ENCODE results near the gene B4GALNT4. TPM values are rescaled to one million over a fixed set of nuclear protein-coding genes. Genes with fewer than 3 reads are reported as not detected.

B4GALNT4 gene
- total and polyA plus RNA-seq, 2 of the 8 experiments (the other 6 are each of a cell fraction or from before 2014, with no cell fraction given), result 40.9 to 76.3 TPM

DNA sequence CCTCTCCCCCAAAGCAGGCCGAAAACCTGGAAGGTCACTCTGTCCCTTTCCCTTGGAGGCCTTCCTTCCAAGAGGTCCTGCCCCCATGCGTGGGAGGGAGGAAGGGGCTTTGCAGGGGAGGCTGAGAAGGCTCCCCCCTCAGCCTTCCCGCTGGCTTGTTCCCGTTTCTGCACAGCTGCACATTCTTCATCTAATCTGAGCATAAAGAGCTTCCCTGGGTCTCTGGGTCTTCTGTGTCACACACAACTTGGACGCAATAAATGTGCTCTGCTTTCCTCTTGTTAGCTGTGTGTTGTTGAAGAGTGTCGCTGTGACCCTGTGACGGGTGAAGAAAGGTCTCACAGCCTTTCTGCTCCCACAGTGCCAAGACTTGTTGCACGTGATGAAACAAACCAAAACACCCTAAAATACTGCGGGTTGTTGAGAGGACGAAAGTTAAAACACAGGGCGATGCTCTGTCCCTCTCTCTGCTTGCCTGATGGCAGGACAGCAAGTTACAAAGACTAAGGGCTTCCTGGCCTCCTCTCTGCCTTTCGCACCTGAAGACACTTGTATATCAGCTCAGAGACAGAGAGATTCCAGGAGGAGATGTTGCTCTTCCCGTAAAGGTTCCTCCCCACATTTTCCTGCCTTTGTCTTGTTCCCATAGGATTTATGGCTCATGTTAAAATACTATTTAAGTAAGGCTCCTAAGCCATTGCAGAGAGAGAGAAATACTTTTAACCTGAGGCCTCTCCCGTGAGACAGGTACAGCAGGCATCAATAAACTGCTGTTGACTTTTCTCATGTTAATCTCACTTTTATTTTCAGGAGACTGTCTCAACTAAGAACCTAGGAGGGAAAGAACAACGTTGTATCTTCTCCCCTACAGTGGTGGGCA is 33.3 kb upstream of the B4GALNT4 start:
- no peak overlapping the region for H3K9ac ChIP-seq (replicated peaks in 1 of 4; ENCODE audit: extremely low read depth in 1 of 4, low read depth in 3 of 4, low read length in 3 of 4)
- CTCF ChIA-PET (ENCODE audit: partially characterized antibody), result interaction anchor here (1.0 to 1.6 kb wide), 2 partner anchors 30 to 86 kb away, joined by 3 to 5 read pairs; no protein-coding TSS in a partner anchor
- TF ChIP-seq SIN3A (conservative IDR thresholded peaks at IDR 0.05 in 1 of 2, IDR thresholded peaks at IDR 0.05 in 1 of 2; ENCODE audit: low read depth in 1 of 2, low read length in 2 of 2) (no peak), BCL11A (IDR thresholded peaks at IDR 0.05; ENCODE audit: low read depth in 2 of 2, low read length in 2 of 2) (no peak), SIRT6 (IDR thresholded peaks at IDR 0.05; ENCODE audit: low read length) (no peak), HDAC6 (IDR thresholded peaks at IDR 0.05; ENCODE audit: low read depth, low read length) (no peak), CTCF (IDR thresholded peaks at IDR 0.05; ENCODE audit: control extremely low read depth in 1 of 3, insufficient read depth in 1 of 3, low read depth in 1 of 3, low read length in 3 of 3) (no peak), NRF1 (IDR thresholded peaks at IDR 0.05; ENCODE audit: low read depth, low read length) (no peak), EP300 (IDR thresholded peaks at IDR 0.05; ENCODE audit: borderline replicate concordance in 1 of 2, low read depth in 2 of 2, low read length in 2 of 2) (no peak), EZH2 (IDR thresholded peaks at IDR 0.05; ENCODE audit: low read depth, low read length, severe bottlenecking) (no peak)

More for the DNA sequence above, 33.3 kb upstream of the B4GALNT4 start:
- H3K23me2 ChIP-seq (ENCODE audit: low read depth, low read length), result no peaks in the 10 kb centered on the region
- 0 out of 2 replicates have a peak overlapping the region, but pooled peaks have one; percentile 19 for H2BK15ac ChIP-seq (ENCODE audit: low read length)
- H2AFZ ChIP-seq (ENCODE audit: low read length), result peak overlapping the region; percentile 68
- peak overlapping the region; percentile 98 for H2BK12ac ChIP-seq (ENCODE audit: low read depth, low read length)
- no peaks in the 10 kb centered on the region for H4K20me1 ChIP-seq (replicated peaks in 1 of 2; ENCODE audit: control insufficient read depth in 1 of 2, insufficient read depth in 2 of 2, low read length in 2 of 2)
- H3K9me3 ChIP-seq (ENCODE audit: insufficient read depth in 2 of 2, low read depth in 1 of 2, low read length in 1 of 2), result peaks cover 6 to 8% of the 10 kb centered on the region in 2 experiments; a peak in 3 of 4 replicates
- no peaks in the 10 kb centered on the region for H3K79me1 ChIP-seq (ENCODE audit: low read depth, low read length)
- H3K18ac ChIP-seq (ENCODE audit: extremely low read depth, low read length), result peak overlapping the region; percentile 81
- peak overlapping the region; percentile 87 for H4K91ac ChIP-seq (replicated peaks; ENCODE audit: insufficient read length, low read length)
- peak overlapping the region; percentile 85 for H2BK5ac ChIP-seq (ENCODE audit: low read depth, low read length)
- H3K79me2 ChIP-seq (ENCODE audit: control insufficient read depth in 1 of 2, insufficient read depth in 2 of 2, low read length in 2 of 2), result no peaks in the 10 kb centered on the region
- no peak overlapping the region for H4K8ac ChIP-seq (ENCODE audit: extremely low read depth, insufficient read depth, low read length)
- H3K23ac ChIP-seq (ENCODE audit: insufficient read length), result no peak overlapping the region
- POLR2A ChIA-PET (ENCODE audit: partially characterized antibody), result interaction anchor here (0.7 to 1.4 kb wide), 3 partner anchors 9 to 33 kb away, joined by 3 to 4 read pairs (median 3); no protein-coding TSS in a partner anchor
- no peak overlapping the region for H3K56ac ChIP-seq (replicated peaks; ENCODE audit: insufficient read length, low read depth, low read length)
- no peak for DNase-seq (ENCODE audit: low read depth in 1 of 2, low spot score in 2 of 2)
- H3K4me3 ChIP-seq (ENCODE audit: extremely low read depth in 1 of 4, insufficient read depth in 2 of 4, low read depth in 3 of 4, low read length in 4 of 4), result no peak overlapping the region
- H2BK20ac ChIP-seq (ENCODE audit: low read length), result peak overlapping the region; percentile 40
- H3K4ac ChIP-seq (replicated peaks; ENCODE audit: insufficient read length, low read depth, low read length), result peak overlapping the region; percentile 55
- peak overlapping the region; percentile 67 for H2BK120ac ChIP-seq (replicated peaks; ENCODE audit: low read depth, low read length)
- H3K27ac ChIP-seq (ENCODE audit: low read depth, low read length), result no peak overlapping the region
- peaks cover 7 to 25% (median 21%) of the 10 kb centered on the region in 4 experiments for H3K4me1 ChIP-seq (replicated peaks in 1 of 4; ENCODE audit: control insufficient read depth in 3 of 4, insufficient read depth in 4 of 4, low read length in 3 of 4)
- peak; percentile 19 for FAIRE-seq
- no peak overlapping the region for H3K4me2 ChIP-seq (ENCODE audit: insufficient read depth in 1 of 2, low read depth in 2 of 2, low read length in 2 of 2)
- no peaks in the 10 kb centered on the region for H3K36me3 ChIP-seq (ENCODE audit: control insufficient read depth in 2 of 4, insufficient read depth in 4 of 4, low read length in 3 of 4)
- H3K14ac ChIP-seq (ENCODE audit: insufficient read length), result no peak overlapping the region
- 65% methylated on average over 14 of the region's 15 CpGs; no CpG with 5 or more reads in 1 of the 2 experiments for WGBS, 2 experiments (ENCODE audit: extremely low coverage in 1 of 2, insufficient coverage in 1 of 2, insufficient read length in 1 of 2, insufficient replicate concordance in 2 of 2, low coverage in 1 of 2, low lambda C conversion rate in 2 of 2, missing lambda C conversion rate in 1 of 2)
- H2AK5ac ChIP-seq (ENCODE audit: low read depth, low read length), result peak overlapping the region; percentile 93
- no peaks in the 10 kb centered on the region for H3K27me3 ChIP-seq (replicated peaks in 1 of 4; ENCODE audit: control insufficient read depth in 3 of 4, extremely low read depth in 1 of 4, insufficient read depth in 3 of 4, low read length in 3 of 4)
- H4K5ac ChIP-seq (ENCODE audit: insufficient read length, low read depth, low read length), result peak overlapping the region; percentile 6

All from H1 (cell line).